SK-N-SH (cell line): ENCODE results near the gene PDE4D. TPM values are rescaled to one million over a fixed set of nuclear protein-coding genes. Genes with fewer than 3 reads are reported as not detected.

ENCODE experiments used
- CTCF ChIA-PET: fragments of 300-600, 350-600 bp; formaldehyde crosslinking; extraction: SDS; loops from one replicate; lab custom pipeline; 2021; lab: Yijun Ruan, JAX
- POLR2A ChIA-PET: fragments of 350-600 bp; sonication (Branson Sonifier 250); formaldehyde crosslinking; extraction: SDS; loops from one replicate; lab custom pipeline; 2020; ENCODE audit warnings: antibody characterized with exemption, inconsistent platforms; lab: Yijun Ruan, JAX
- DNase-seq: peaks from one replicate; pipeline ENCODE4 v3.0.0; 2012
- H2AFZ ChIP-seq: fragments of 200-600 bp; sonication (generic); 2 replicates; pipeline ENCODE4 v1.8.1; 2016; ENCODE audit warnings: antibody characterized with exemption, mild to moderate bottlenecking, low read depth
- H3F3A ChIP-seq: fragments of 200-600 bp; sonication (generic); replicated peaks from 2 replicates; pipeline ENCODE3; 2016; ENCODE audit warnings: antibody characterized with exemption, mild to moderate bottlenecking; ENCODE audit not compliant: insufficient read depth
- H3K27ac ChIP-seq, 2 experiments: fragments of 200-500 bp in 1 of 2; fragments of 200-600 bp in 1 of 2; sonication (Bioruptor generic) in 1 of 2; sonication (generic), shearing (Covaris generic) in 1 of 2; 2 replicates each; pipeline versions ENCODE4 v1.5.1 to v1.6.1; 2014 to 2016; ENCODE audit warnings: low read depth in 2 of 2, inconsistent platforms in 1 of 2, low read length in 1 of 2, mild to moderate bottlenecking in 1 of 2, mixed read lengths in 1 of 2
- H3K27me3 ChIP-seq: fragments of 200-600 bp; sonication (generic), shearing (Covaris generic); 2 replicates; pipeline ENCODE4 v1.6.1; 2016; ENCODE audit warnings: mixed run types; ENCODE audit not compliant: insufficient read depth
- H3K36me3 ChIP-seq, 2 experiments: fragments of 200-500 bp in 1 of 2; fragments of 200-600 bp in 1 of 2; sonication (Bioruptor generic) in 1 of 2; sonication (generic) in 1 of 2; replicated peaks in 1 of 2; 2 replicates each; pipeline versions ENCODE3 to v1.5.1; 2014 to 2016; ENCODE audit warnings: low read length in 1 of 2, mild to moderate bottlenecking in 1 of 2; ENCODE audit not compliant: insufficient read depth in 2 of 2, control insufficient read depth in 1 of 2
- H3K4me1 ChIP-seq, 2 experiments: fragments of 200-500 bp in 1 of 2; fragments of 200-600 bp in 1 of 2; sonication (Bioruptor generic) in 1 of 2; sonication (generic), shearing (Covaris generic) in 1 of 2; 2 replicates each; pipeline versions ENCODE4 v1.5.1 to v1.6.1; 2014 to 2016; ENCODE audit warnings: low read depth in 1 of 2, low read length in 1 of 2, mixed run types in 1 of 2; ENCODE audit not compliant: insufficient read depth in 2 of 2, control insufficient read depth in 1 of 2
- H3K4me2 ChIP-seq: fragments of 200-600 bp; sonication (generic), shearing (Covaris generic); 2 replicates; pipeline ENCODE4 v1.6.1; 2017; ENCODE audit warnings: mixed run types
- H3K4me3 ChIP-seq, 2 experiments: fragments of 200-500 bp in 1 of 2; fragments of 200-600 bp in 1 of 2; sonication (Bioruptor generic) in 1 of 2; sonication (generic), shearing (Covaris generic) in 1 of 2; 2 replicates each; pipeline versions ENCODE4 v1.5.1 to v1.8.1; 2014 to 2016; ENCODE audit warnings: low read depth in 2 of 2, inconsistent platforms in 1 of 2, low read length in 1 of 2, mild to moderate bottlenecking in 1 of 2, mixed read lengths in 1 of 2, moderate library complexity in 1 of 2
- H3K79me2 ChIP-seq: fragments of 200-600 bp; sonication (generic); 2 replicates; pipeline ENCODE4 v1.8.1; 2017; ENCODE audit warnings: mild to moderate bottlenecking; ENCODE audit not compliant: insufficient read depth
- H3K9ac ChIP-seq: fragments of 200-600 bp; sonication (generic); 2 replicates; pipeline ENCODE4 v1.6.1; 2017; ENCODE audit warnings: mixed run types
- H3K9me2 ChIP-seq: fragments of 200-600 bp; sonication (generic); 2 replicates; pipeline ENCODE4 v1.6.1; 2017; ENCODE audit warnings: mixed run types
- H3K9me3 ChIP-seq: fragments of 200-600 bp; sonication (generic); 2 replicates; pipeline ENCODE4 v1.6.1; 2017; ENCODE audit warnings: mixed run types, mild to moderate bottlenecking, moderate library complexity
- H4K20me1 ChIP-seq: fragments of 200-600 bp; sonication (generic); 2 replicates; pipeline ENCODE4 v1.6.1; 2017; ENCODE audit warnings: mild to moderate bottlenecking, mixed run types; ENCODE audit not compliant: insufficient read depth
- CHD2 ChIP-seq: fragments of 150-350 bp; IDR thresholded peaks from 2 replicates; pipeline ENCODE4 v1.6.1; 2018; ENCODE audit warnings: low read length; ENCODE audit not compliant: partially characterized antibody
- ELF1 ChIP-seq: IDR thresholded peaks from 2 replicates; pipeline ENCODE4 v1.4.0; 2012
- EZH2phosphoT487 ChIP-seq: fragments of 200-600 bp; sonication (generic); IDR thresholded peaks from 2 replicates; pipeline ENCODE4 v1.6.1; 2017; ENCODE audit warnings: low read depth, mixed run types, mild to moderate bottlenecking, antibody characterized with exemption, moderate library complexity, borderline replicate concordance
- FOXJ3 ChIP-seq: sonication (generic); formaldehyde crosslinking; IDR thresholded peaks from 2 replicates; pipeline ENCODE4 v1.5.1; 2020; ENCODE audit warnings: mild to moderate bottlenecking, missing genetic modification reagents
- FOXM1 ChIP-seq: IDR thresholded peaks from 2 replicates; pipeline ENCODE4 v1.4.0; 2012; ENCODE audit warnings: low read depth, mild to moderate bottlenecking
- NFIC ChIP-seq: IDR thresholded peaks from 2 replicates; pipeline ENCODE4 v1.4.0; 2012; ENCODE audit warnings: borderline replicate concordance
- RXRA ChIP-seq: IDR thresholded peaks from 2 replicates; pipeline ENCODE4 v1.4.0; 2012; ENCODE audit warnings: low read depth, mild to moderate bottlenecking, borderline replicate concordance
- SMC3 ChIP-seq: IDR thresholded peaks from 2 replicates; pipeline ENCODE4 v1.6.1; 2012; ENCODE audit warnings: low read depth, low read length, improper control_type of control experiment
- TCF12 ChIP-seq: IDR thresholded peaks from 2 replicates; pipeline ENCODE4 v1.4.0; 2012
- TEAD4 ChIP-seq: IDR thresholded peaks from 2 replicates; pipeline ENCODE4 v1.4.0; 2012; ENCODE audit warnings: mild to moderate bottlenecking, borderline replicate concordance; ENCODE audit not compliant: insufficient read depth
- WGBS: methylation state at CpG from one replicate; pipeline ENCODE4 v1.1.6; 2017; ENCODE audit warnings: low lambda C conversion rate; 5-methylcytosine and 5-hydroxymethylcytosine counted together
- polyA plus RNA-seq, 3 experiments: library from polyadenylated mRNA; depleted of rRNA; stranded (reverse); fragments of >200 nt; gene quantifications; 2 replicates each; pipeline ENCODE4 v1.2.3, GENCODE V29; 2012
- TF ChIP-seq, protein P1 (sequence below): IDR thresholded peaks from 2 replicates; pipeline ENCODE4 v1.6.1; 2012; ENCODE audit warnings: mild to moderate bottlenecking, low read depth, low read length, moderate library complexity
- TF ChIP-seq, protein P2 (sequence below): IDR thresholded peaks from 2 replicates; pipeline ENCODE4 v1.4.0; 2012; ENCODE audit warnings: low read depth, borderline replicate concordance
- TF ChIP-seq, protein P3 (sequence below): fragments of 150-350 bp; IDR thresholded peaks from 2 replicates; pipeline ENCODE4 v1.6.1; 2016; ENCODE audit warnings: mild to moderate bottlenecking, low read depth, low read length
- TF ChIP-seq, protein P4 (sequence below): IDR thresholded peaks from 2 replicates; pipeline ENCODE4 v1.4.0; 2012; ENCODE audit warnings: low read depth
- TF ChIP-seq, protein P5 (sequence below): IDR thresholded peaks from 2 replicates; pipeline ENCODE4; 2012

The PDE4D gene
- polyA plus RNA-seq, 1 of the 3 experiments (the other 2 are of a cell fraction) = 2.4 TPM

DNA sequence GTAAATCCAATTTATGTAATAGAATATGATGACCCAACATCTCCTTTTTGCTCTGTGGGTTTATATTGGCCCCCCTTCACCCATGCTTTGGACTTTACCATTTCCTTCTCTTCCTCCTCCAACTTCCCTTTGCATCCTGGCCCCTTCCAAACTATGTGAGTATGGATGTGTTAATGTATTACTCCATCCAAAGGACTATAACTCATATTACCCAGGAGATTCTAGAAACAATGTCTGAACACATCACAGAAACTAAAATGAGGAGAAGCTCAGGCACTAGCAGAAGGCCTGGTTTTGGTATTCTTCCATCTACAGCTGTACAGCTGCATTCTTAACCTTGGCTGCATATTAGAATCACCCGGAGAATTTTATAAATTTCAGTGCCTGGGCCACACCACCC lies 110.7 kb downstream of the PDE4D start:
- no peaks in the 10 kb centered on the region for H3K27me3 ChIP-seq

DNA sequence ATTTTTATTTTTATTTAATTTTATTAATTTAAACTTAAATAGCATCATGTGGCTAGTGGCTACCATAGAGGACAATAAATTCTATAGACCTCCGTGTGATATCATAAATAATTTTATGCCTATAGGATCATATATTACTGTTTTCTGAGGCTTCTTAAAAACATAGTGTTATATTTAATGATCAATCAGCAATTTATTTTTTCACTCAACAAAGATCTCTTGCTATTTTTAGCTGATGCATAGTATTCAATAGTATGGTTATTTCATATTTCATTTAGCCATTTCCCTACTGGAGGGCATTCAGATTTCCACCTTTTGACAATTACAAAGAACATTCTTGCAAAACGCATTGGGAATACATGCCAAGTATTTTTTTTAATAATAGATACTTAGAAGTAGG lies 114.1 kb downstream of the PDE4D start:
- Histone ChIP-seq H3K9me3 (no peaks in the 10 kb centered on the region), H3K27me3 (no peaks in the 10 kb centered on the region), H2AFZ (no peak overlapping the region), H3K9me2 (no peaks in the 10 kb centered on the region), H3K4me1 (no peaks in the 10 kb centered on the region), H4K20me1 (no peaks in the 10 kb centered on the region), H3K79me2 (no peaks in the 10 kb centered on the region), H3K36me3 (no peaks in the 10 kb centered on the region), H3F3A (peaks cover 6% of the 10 kb centered on the region), H3K27ac (no peak overlapping the region), H3K9ac (no peak overlapping the region), H3K4me2 (no peak overlapping the region), H3K4me3 (no peak overlapping the region)
- DNase-seq = no peak
- ChIA-PET CTCF (no interaction called here), POLR2A (no interaction called here)
- 99% methylated on average over 2 of the region's 2 CpGs for WGBS
- TF ChIP-seq FOXJ3 = no peak
- no peak for TF ChIP-seq TCF12
- TF ChIP-seq, protein P1, sequence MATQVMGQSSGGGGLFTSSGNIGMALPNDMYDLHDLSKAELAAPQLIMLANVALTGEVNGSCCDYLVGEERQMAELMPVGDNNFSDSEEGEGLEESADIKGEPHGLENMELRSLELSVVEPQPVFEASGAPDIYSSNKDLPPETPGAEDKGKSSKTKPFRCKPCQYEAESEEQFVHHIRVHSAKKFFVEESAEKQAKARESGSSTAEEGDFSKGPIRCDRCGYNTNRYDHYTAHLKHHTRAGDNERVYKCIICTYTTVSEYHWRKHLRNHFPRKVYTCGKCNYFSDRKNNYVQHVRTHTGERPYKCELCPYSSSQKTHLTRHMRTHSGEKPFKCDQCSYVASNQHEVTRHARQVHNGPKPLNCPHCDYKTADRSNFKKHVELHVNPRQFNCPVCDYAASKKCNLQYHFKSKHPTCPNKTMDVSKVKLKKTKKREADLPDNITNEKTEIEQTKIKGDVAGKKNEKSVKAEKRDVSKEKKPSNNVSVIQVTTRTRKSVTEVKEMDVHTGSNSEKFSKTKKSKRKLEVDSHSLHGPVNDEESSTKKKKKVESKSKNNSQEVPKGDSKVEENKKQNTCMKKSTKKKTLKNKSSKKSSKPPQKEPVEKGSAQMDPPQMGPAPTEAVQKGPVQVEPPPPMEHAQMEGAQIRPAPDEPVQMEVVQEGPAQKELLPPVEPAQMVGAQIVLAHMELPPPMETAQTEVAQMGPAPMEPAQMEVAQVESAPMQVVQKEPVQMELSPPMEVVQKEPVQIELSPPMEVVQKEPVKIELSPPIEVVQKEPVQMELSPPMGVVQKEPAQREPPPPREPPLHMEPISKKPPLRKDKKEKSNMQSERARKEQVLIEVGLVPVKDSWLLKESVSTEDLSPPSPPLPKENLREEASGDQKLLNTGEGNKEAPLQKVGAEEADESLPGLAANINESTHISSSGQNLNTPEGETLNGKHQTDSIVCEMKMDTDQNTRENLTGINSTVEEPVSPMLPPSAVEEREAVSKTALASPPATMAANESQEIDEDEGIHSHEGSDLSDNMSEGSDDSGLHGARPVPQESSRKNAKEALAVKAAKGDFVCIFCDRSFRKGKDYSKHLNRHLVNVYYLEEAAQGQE = no peak
- TF ChIP-seq, protein P2, sequence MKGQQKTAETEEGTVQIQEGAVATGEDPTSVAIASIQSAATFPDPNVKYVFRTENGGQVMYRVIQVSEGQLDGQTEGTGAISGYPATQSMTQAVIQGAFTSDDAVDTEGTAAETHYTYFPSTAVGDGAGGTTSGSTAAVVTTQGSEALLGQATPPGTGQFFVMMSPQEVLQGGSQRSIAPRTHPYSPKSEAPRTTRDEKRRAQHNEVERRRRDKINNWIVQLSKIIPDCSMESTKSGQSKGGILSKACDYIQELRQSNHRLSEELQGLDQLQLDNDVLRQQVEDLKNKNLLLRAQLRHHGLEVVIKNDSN = no peak
- no peak for TF ChIP-seq ELF1
- no peak for TF ChIP-seq TEAD4
- no peak for TF ChIP-seq SMC3
- TF ChIP-seq FOXM1 = no peak

More for the DNA sequence above, 110.7 kb downstream of the PDE4D start:
- no peak overlapping the region for H3K27ac ChIP-seq
- no peak overlapping the region for H3K9ac ChIP-seq
- no peak for TF ChIP-seq CHD2
- TF ChIP-seq, protein P3, sequence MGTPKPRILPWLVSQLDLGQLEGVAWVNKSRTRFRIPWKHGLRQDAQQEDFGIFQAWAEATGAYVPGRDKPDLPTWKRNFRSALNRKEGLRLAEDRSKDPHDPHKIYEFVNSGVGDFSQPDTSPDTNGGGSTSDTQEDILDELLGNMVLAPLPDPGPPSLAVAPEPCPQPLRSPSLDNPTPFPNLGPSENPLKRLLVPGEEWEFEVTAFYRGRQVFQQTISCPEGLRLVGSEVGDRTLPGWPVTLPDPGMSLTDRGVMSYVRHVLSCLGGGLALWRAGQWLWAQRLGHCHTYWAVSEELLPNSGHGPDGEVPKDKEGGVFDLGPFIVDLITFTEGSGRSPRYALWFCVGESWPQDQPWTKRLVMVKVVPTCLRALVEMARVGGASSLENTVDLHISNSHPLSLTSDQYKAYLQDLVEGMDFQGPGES = no peak
- TF ChIP-seq, protein P4, sequence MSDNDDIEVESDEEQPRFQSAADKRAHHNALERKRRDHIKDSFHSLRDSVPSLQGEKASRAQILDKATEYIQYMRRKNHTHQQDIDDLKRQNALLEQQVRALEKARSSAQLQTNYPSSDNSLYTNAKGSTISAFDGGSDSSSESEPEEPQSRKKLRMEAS = no peak
- no peak for TF ChIP-seq EZH2phosphoT487
- TF ChIP-seq, protein P5, sequence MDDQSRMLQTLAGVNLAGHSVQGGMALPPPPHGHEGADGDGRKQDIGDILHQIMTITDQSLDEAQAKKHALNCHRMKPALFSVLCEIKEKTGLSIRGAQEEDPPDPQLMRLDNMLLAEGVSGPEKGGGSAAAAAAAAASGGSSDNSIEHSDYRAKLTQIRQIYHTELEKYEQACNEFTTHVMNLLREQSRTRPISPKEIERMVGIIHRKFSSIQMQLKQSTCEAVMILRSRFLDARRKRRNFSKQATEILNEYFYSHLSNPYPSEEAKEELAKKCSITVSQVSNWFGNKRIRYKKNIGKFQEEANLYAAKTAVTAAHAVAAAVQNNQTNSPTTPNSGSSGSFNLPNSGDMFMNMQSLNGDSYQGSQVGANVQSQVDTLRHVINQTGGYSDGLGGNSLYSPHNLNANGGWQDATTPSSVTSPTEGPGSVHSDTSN = no peak
- no peak for TF ChIP-seq RXRA
- no peak for TF ChIP-seq NFIC
- TF ChIP-seq, protein P1 = no peak
- H3K79me2 ChIP-seq = no peaks in the 10 kb centered on the region
- H3F3A ChIP-seq = peaks cover 19% of the 10 kb centered on the region
- H3K4me1 ChIP-seq = peaks cover 9 to 16% of the 10 kb centered on the region in 2 experiments; a peak in 2 of 4 replicates
- ChIA-PET POLR2A (no interaction called here), CTCF (interaction anchor here (1.5 kb wide), 1 partner anchor 277 kb away, joined by 4 read pairs; no protein-coding TSS in a partner anchor)
- DNase-seq = no peak
- H3K4me2 ChIP-seq = no peak overlapping the region
- H3K9me3 ChIP-seq = no peaks in the 10 kb centered on the region
- 91% methylated on average over 1 of the region's 1 CpG for WGBS
- no peak overlapping the region for H2AFZ ChIP-seq
- no peaks in the 10 kb centered on the region for H3K36me3 ChIP-seq
- H3K9me2 ChIP-seq = no peaks in the 10 kb centered on the region
- H3K4me3 ChIP-seq = no peak overlapping the region
- H4K20me1 ChIP-seq = no peaks in the 10 kb centered on the region
